ENCODE data around the gene GPR4. TPM values are rescaled to one million over a fixed set of nuclear protein-coding genes. Genes with fewer than 3 reads are reported as not detected.

The GPR4 gene
- total RNA-seq, 1 experiment from 2014 or later = 3.1 TPM

- Histone ChIP-seq H3K27me3 (ENCODE audit: low read length) (no peaks in the 10 kb centered on the region), H4K20me1 (ENCODE audit: low read length) (no peaks in the 10 kb centered on the region), H3K36me3 (ENCODE audit: low read depth, low read length) (no peaks in the 10 kb centered on the region), H3K4me1 (ENCODE audit: insufficient read depth, low read length) (peaks cover 17% of the 10 kb centered on the region), H3K79me2 (ENCODE audit: low read length) (no peaks in the 10 kb centered on the region), H3K4me3 (ENCODE audit: low read length) (peak overlapping the region; percentile 37; the same call in 1 of the 2 replicates), H2AFZ (ENCODE audit: low read length) (no peak overlapping the region), H3K27ac (ENCODE audit: low read length) (no peak overlapping the region), H3K4me2 (ENCODE audit: low read length) (peak overlapping the region; percentile 73), H3F3A (ENCODE audit: low read length, unreplicated experiment) (no peaks in the 10 kb centered on the region), H3K9me3 (ENCODE audit: low read length) (no peaks in the 10 kb centered on the region), H3K9me2 (replicated peaks; ENCODE audit: low read length) (no peaks in the 10 kb centered on the region), H3K9ac (ENCODE audit: low read length) (no peak overlapping the region)
- intact Hi-C loops (cut with micrococcal nuclease) = no loop called here
- CTCF ChIA-PET = no interaction called here
- POLR2A ChIA-PET (ENCODE audit: unreplicated experiment) = no interaction called here
- TF ChIP-seq EZH2phosphoT487 (IDR thresholded peaks at IDR 0.05; ENCODE audit: borderline replicate concordance, low read length) (no peak), CTCF (conservative IDR thresholded peaks at IDR 0.05; ENCODE audit: low read depth, low read length) (no peak), EZH2 (IDR thresholded peaks at IDR 0.05; ENCODE audit: low read length, unreplicated experiment) (no peak)
- ATAC-seq (no peak), DNase-seq (no peak)
- BruUV-seq (replicated peaks) = no TSS peak
Observed at GRCh38 chr19:45597425-45598111, 4.4 kb downstream of the GPR4 start.

- intact Hi-C loops (cut with micrococcal nuclease) = no loop called here
- H3F3A ChIP-seq (ENCODE audit: low read length, unreplicated experiment) = no peaks in the 10 kb centered on the region
- ATAC-seq = no peak
- TF ChIP-seq EZH2phosphoT487 (IDR thresholded peaks at IDR 0.05; ENCODE audit: borderline replicate concordance, low read length) (no peak), CTCF (conservative IDR thresholded peaks at IDR 0.05; ENCODE audit: low read depth, low read length) (no peak), EZH2 (IDR thresholded peaks at IDR 0.05; ENCODE audit: low read length, unreplicated experiment) (no peak)
- H3K27me3 ChIP-seq (ENCODE audit: low read length) = no peaks in the 10 kb centered on the region
- no TSS peak for BruUV-seq (replicated peaks)
- H3K79me2 ChIP-seq (ENCODE audit: low read length) = no peaks in the 10 kb centered on the region
- POLR2A ChIA-PET (ENCODE audit: unreplicated experiment) = no interaction called here
- no peak overlapping the region for H3K9ac ChIP-seq (ENCODE audit: low read length)
- H3K36me3 ChIP-seq (ENCODE audit: low read depth, low read length) = no peaks in the 10 kb centered on the region
- no peak for DNase-seq
- peaks cover 23% of the 10 kb centered on the region for H3K4me1 ChIP-seq (ENCODE audit: insufficient read depth, low read length)
- CTCF ChIA-PET = interaction anchor here (0.6 kb wide), 1 partner anchor 97 kb away, joined by 4 read pairs; no protein-coding TSS in a partner anchor
- no peak overlapping the region for H2AFZ ChIP-seq (ENCODE audit: low read length)
- no peaks in the 10 kb centered on the region for H4K20me1 ChIP-seq (ENCODE audit: low read length)
- no peak overlapping the region for H3K4me2 ChIP-seq (ENCODE audit: low read length)
- H3K27ac ChIP-seq (ENCODE audit: low read length) = no peak overlapping the region
- no peak overlapping the region for H3K4me3 ChIP-seq (ENCODE audit: low read length)
- no peaks in the 10 kb centered on the region for H3K9me2 ChIP-seq (replicated peaks; ENCODE audit: low read length)
- no peaks in the 10 kb centered on the region for H3K9me3 ChIP-seq (ENCODE audit: low read length)
Observed at GRCh38 chr19:45595814-45596213, 6.2 kb downstream of the GPR4 start.

GRCh38 chr19:45593520-45593919 lies 8.5 kb downstream of the GPR4 start:
- Histone ChIP-seq H3K36me3 (ENCODE audit: low read depth, low read length) (no peaks in the 10 kb centered on the region), H3K79me2 (ENCODE audit: low read length) (no peaks in the 10 kb centered on the region), H2AFZ (ENCODE audit: low read length) (no peak overlapping the region), H4K20me1 (ENCODE audit: low read length) (no peaks in the 10 kb centered on the region), H3K9me3 (ENCODE audit: low read length) (no peaks in the 10 kb centered on the region), H3K9me2 (replicated peaks; ENCODE audit: low read length) (no peaks in the 10 kb centered on the region), H3K4me1 (ENCODE audit: insufficient read depth, low read length) (peaks cover 15% of the 10 kb centered on the region), H3K4me2 (ENCODE audit: low read length) (no peak overlapping the region), H3K9ac (ENCODE audit: low read length) (no peak overlapping the region), H3K27ac (ENCODE audit: low read length) (no peak overlapping the region), H3K27me3 (ENCODE audit: low read length) (no peaks in the 10 kb centered on the region), H3F3A (ENCODE audit: low read length, unreplicated experiment) (no peaks in the 10 kb centered on the region), H3K4me3 (ENCODE audit: low read length) (no peak overlapping the region)
- ChIA-PET POLR2A (ENCODE audit: unreplicated experiment) (no interaction called here), CTCF (no interaction called here)
- BruUV-seq (replicated peaks) = no TSS peak
- TF ChIP-seq EZH2phosphoT487 (IDR thresholded peaks at IDR 0.05; ENCODE audit: borderline replicate concordance, low read length) (no peak), EZH2 (IDR thresholded peaks at IDR 0.05; ENCODE audit: low read length, unreplicated experiment) (no peak), CTCF (conservative IDR thresholded peaks at IDR 0.05; ENCODE audit: low read depth, low read length) (no peak)
- DNase-seq = no peak
- intact Hi-C loops (cut with micrococcal nuclease) = no loop called here
- no peak for ATAC-seq
